Activated gamma-delta T cell treated with anti-CD3 and anti-CD28 coated beads, Interleukin-2, amount 50 U/mL, for 16 hours (primary cell): ENCODE data around the gene PARD6B.
"Not testable (repeated sequence)": the region's sequence is repeated elsewhere in the genome, so short reads cannot be mapped to it uniquely, and the experiment has no call there.

ENCODE experiments used
- DNase-seq: peaks from one replicate; pipeline ENCODE4 v3.0.0-alpha.2; 2020; ENCODE audit warnings: low read depth

Gene PARD6B

GRCh38 chr20:50746138-50746940, 15.0 kb downstream of the PARD6B start:
- DNase-seq: no peak

GRCh38 chr20:50747275-50747674, 15.9 kb downstream of the PARD6B start:
- no peak for DNase-seq

- no peak for DNase-seq
These were observed 18.8 kb downstream of the PARD6B start for GRCh38 chr20:50750145-50750671.

- DNase-seq: no peak
These were observed 21.8 kb downstream of the PARD6B start for GRCh38 chr20:50753152-50753551.

DNA sequence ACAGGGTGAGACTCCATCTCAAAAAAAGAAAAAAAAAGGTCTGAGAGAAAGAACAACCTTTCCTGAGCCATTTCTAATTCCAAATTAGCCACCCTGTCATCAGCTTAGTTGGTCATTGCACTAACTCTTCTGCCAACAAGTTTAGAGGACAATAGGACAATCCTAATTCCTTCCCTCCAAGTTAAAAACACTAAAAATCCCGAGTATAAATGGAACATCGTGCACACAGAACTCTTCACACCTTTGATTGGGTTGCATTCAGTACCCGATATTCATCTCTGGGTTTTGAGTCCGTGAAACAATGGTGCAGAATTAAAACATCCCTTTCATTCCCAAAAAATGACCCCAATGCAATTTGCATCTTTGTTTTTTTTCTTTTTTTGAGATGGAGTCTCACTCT, 23.0 kb downstream of the PARD6B start:
- DNase-seq: no peak

GRCh38 chr20:50756447-50756846, 25.1 kb downstream of the PARD6B start:
- DNase-seq: no peak

DNA sequence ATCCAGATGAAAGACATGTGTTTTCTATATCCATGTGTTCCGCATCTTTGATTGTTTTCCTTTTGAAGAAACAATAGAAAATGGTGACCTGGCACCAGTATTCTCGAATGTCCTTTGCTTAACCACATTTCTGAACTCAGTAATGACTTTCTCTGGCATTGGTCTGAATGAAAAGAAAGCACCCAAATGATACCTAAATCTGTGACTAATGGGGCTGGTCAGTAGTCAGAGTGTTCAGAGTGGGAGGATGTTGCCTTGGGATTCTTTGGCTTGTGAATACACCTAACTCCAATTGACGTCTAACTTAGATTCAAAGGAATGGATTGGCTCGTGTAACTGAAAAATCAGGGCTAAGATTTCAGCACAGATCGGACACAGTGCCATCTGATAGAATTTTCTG, 27.1 kb downstream of the PARD6B start:
- no peak for DNase-seq

DNA sequence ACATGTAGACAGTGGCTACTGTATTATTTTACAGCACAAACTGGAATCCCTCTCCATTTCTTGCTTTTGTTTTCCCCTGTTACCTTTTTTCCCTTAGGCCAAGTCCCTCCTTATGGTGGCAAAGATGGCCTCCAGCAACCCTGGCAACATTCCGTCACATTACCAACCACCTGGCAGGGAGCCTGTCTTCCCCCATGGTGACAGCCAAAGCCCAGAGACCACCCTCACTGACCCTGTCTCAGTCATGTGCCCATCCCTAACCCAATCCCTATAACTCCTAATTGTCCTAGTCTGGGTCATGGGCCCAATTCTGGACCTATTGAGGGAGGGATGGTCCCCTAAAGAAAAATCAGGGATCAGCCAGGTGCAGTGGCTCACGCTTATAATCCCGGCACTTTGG, 27.6 kb downstream of the PARD6B start:
- DNase-seq: no peak

DNA sequence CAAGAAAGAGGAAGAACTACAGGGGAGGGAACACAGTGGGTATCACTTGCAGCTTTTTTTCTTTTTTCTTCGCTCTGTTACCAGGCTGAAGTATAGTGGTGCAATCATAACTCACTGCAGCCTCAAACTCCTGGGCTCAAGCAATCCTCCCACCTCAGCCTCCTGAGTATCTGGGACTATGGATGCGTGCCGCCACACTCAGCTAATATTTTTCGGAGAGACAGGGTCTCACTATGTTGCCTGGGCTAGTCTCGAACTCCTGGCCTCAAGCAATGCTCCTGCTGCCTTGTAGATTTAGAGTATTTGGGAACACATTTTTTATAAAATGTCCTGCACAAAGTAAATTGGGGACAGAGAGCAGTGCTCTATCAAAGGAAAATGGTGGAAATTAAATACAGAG, 28.3 kb downstream of the PARD6B start:
- DNase-seq: no peak

DNA sequence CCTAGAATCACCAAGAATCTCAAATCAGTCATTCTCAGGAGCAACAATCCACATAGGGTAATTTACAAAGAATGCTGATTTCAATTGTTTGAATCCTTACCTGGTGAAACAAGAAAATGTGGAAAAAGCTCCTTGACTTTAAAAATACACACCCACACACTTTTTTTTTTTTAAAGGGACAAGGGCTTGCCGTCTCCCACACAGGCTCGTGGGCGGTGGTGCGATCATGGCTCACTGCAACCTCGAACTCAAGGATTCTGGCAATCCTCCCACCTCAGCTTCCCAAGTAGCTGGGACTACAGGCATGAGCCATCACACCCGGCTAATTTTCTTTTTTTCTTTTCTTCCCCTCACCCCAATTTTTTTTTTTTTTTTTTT, 30.7 kb downstream of the PARD6B start:
- DNase-seq: no peak

- no peak for DNase-seq
These were observed 31.2 kb downstream of the PARD6B start for GRCh38 chr20:50762435-50763220.

- DNase-seq: not testable (repeated sequence)
These were observed 32.4 kb downstream of the PARD6B start for GRCh38 chr20:50763550-50764458.

DNA sequence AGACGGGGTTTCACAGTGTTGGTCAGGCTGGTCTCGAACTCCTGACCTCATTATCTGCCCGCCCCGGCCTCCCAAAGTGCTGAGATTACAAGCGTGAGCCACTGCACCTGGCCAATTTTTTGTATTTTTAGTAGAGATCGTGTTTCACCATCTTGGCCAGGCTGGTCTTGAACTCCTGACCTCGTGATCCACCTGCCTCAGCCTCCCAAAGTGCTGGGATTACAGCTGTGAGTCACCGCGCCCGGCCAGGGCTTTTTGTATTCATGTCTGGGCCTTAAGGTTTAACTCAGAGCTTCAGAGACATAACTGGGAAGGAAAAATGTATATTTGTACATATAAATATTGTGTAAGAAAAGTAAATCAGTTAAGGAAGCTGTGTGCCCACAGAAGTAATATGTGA, 33.9 kb downstream of the PARD6B start:
- not testable (repeated sequence) for DNase-seq

DNA sequence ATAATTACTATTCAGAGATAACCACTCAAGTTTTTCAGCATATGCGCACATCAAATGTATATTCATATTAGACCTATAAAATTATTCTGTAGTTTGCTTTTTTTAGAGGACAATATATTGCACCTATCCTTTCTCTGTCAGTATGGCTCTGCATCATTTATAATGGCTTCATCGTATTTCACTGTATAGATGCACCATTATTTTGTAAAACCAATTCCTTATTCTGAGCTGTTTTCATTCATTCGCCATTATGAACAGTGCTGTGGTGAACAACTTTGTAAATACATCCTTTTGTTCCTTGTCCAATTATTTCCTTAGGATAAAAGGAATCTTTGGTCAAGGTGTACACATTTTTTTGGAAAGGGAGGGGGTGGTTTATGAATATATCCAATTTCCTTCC, 34.3 kb downstream of the PARD6B start:
- no peak for DNase-seq

GRCh38 chr20:50766955-50767809, 35.8 kb downstream of the PARD6B start:
- DNase-seq: not testable (repeated sequence)

GRCh38 chr20:50768991-50769390, 37.6 kb downstream of the PARD6B start:
- DNase-seq: not testable (repeated sequence)

- DNase-seq: not testable (repeated sequence)
These were observed 38.2 kb downstream of the PARD6B start for GRCh38 chr20:50769551-50770085.

DNA sequence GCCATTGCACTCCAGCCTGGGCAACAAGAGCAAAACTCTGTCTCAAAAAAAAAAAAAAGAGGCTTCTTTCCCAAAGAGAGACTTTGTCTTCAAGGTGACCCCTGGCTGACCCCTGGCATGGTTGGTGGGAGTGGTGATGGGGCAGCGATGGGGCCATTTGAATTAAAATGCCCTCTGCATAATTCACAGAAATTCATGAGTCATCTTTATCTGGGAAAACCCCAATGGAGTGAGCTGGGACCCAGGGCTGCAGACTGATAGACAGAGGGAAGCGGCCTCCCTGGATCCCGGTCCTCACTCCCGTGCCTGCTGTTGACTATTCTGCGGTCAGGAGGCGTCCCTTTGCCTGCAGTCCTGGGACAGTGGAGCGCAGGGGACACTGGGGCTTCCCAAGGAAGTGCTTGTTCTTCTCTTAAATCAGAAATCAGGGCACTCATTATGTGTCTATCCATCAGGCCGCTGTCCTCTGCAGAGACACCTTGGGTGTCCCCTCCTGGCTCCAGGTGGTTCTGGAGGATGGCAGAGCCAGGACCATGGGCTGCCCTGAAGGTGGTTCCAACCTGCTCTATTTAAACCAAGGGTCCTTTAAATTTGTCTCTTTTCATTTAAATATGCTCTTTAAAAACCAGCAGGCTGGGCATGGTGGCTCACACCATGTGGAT, 40.2 kb downstream of the PARD6B start:
- DNase-seq: not testable (repeated sequence)

GRCh38 chr20:50772420-50773185, 41.2 kb downstream of the PARD6B start:
- DNase-seq: no peak
